HG03103 (cell line): ENCODE data around the gene PTPRT.

Source experiments
- ATAC-seq: cut with Tn5 transposase; IDR thresholded peaks from one replicate; pipeline ENCODE4 v1.9.1; 2021; ENCODE audit warnings: low read depth; ENCODE audit not compliant: unreplicated experiment

The PTPRT gene

DNA sequence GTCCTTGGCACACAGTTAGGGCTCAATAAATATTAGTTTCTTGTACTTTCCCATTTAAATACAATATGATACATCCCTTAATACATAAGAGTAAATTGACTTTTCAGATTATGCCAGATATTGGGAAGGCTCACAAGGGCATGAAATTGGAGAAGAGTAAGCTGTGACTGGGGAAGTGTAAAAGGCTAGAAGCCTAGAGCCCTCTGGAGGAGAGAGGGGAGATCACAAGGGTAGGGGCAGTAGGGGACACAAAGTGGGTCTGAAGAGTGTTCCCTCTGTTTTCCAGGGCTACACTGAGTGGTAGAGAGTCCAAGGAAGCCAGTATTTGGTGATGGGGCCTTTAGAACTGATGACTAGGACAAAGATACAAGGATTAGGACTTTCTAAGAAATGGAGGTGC is 1008.6 kb downstream of the PTPRT start:
- ATAC-seq, result no peak

DNA sequence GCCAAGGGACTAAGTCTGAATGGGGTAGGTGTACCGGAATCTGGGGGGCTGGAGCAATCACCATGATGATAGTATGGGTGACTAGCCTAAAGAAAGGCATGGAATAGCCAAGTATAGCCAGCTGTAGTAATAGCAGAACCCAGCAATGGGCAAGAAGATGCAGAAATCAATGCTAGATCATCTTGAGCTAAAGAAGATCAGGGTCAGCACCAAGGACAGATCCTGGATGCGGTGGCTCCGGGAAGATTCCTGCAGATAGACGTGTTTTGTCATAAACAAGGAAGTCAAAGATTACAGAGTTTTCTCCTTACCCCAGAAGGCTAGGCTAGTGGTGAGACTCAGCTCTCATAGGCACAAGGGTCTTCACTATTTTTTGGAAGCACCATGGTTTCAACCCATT is 1009.9 kb downstream of the PTPRT start:
- no peak for ATAC-seq

DNA sequence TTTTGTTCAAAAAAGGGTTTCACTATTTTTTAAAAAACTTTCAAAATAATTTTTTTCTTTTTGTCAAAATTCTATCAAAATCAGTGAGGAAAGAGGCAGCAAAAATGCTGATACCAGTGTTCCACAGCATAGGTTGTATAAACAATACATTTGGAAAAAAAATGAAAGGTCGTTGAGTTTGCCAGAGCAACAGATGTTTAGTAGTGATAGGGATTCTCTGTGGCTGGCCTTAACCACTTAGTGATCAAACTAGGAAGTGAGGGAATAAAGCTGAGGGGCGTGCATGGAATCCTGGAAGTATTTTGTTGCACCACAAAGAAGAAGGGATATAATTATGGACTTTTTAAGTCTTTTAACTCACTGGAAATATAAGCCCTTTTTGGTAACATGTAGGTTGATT is 1016.3 kb downstream of the PTPRT start:
- ATAC-seq, result no peak

DNA sequence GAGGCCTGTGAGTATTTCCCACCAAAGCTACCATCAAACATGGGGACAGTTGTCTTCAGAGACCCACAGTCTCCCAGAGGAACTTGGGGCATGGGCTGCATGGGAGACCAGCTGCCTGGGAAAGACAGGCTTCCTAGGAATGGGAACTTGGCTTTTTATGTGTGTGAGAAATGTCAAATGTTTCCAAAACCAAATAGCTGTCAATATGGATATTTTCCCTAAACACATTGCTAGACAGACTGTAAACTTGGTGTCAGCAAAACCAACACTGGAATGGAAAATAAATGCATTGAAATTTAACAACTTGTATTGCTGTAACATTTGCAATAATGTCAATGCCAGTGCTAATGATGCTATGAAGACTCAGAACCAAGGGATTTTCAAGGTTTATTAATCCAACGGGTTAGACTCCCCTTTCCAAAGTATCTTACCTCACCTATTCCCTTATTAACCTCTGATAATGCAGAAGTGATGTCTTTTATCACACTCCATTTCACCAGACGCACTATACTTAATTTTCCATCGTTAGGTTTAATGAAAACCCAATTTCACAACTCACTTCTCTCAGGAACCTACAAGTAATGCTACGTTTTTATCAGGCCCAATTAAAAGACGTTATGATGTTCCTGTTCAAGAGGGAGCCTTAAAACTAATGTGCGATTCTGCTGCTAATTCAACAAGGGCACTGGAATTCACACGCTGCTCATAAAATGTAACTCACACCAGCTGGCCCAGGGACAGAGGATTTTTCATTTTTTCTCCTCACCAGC is 1025.4 kb downstream of the PTPRT start:
- ATAC-seq, result no peak

DNA sequence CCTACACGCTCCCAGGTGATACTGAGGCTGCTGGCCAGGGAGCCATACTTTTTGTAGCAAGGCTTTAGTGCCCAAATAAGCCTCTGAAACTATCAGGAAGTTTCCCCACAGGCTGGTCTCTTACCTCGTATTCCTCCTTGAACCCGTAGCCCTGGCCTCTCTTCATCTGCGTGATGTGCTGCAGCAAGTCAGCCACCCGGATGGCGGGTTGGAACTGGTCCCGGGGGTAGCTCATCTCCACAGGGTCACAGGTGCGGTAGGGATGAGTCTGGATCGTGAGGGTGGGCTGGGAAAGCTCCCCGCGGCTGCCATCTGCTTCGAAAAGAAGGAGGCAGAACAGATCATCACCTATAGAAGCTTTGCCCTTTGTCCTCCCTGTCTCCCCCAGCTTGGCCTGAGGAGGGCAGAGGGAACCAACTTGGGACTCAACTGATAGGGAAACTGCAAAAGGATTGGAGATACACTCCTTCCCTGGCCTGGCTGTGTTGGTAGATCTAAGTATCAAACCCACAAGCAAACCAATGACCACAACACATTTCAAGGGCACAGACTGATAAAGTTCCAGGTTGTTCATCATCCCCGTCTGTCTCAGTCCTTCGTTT is 1028.4 kb downstream of the PTPRT start:
- no peak for ATAC-seq

DNA sequence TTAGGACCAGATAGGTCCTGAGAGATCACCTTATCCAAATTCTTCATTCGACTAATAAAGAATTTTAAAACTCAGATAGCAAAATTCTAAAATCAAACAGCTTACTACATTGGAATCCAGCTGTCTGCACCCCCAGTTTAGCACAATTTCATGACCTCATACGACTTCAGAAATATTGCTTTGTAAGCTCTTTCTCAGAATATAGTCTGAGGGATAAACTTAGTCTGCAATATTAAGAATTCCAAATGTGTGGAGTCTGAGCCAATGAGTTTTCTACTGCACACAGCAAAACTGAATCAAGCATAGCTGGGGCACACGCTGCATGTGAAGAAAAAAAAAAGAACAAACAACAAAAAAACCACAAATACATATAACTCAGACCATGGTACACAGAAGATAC is 1029.9 kb downstream of the PTPRT start:
- no peak for ATAC-seq

DNA sequence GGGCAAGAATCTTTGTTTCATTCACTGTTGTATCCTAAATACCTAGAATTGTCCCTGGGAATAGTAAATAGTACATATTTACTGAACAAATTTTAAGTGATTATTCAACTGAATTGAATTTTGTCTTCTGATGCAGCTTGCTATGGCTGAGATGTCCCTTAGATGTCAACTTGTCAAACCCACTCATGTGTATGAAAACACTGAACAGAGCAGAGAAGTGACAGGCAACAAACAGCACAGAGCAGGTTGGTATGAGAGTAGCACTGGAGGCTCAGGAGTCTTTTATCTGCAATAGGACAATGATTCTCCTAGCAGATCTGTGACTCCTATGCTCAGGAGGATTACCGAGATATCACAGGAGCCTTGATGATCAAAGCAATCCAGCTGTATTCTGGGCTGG is 1031.4 kb downstream of the PTPRT start:
- no peak for ATAC-seq

DNA sequence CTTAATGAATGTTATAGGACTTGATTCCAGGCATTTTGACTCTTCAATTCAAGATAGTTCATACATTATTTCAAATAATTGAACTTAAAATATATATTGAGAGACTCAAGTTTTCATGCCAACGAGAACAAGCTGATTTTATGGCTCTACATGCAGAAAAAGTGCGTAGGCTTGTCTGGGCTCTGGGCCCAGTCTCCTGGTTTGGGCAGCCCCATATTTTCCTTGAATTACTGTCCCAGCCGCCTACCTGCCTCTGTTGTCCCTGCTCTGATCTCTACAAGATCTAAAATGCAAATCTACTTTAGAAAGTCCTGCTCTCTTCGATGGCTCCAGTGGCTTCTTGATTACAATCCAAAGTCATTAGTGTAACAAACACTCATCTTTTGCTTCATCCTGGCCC is 1034.1 kb downstream of the PTPRT start:
- no peak for ATAC-seq

DNA sequence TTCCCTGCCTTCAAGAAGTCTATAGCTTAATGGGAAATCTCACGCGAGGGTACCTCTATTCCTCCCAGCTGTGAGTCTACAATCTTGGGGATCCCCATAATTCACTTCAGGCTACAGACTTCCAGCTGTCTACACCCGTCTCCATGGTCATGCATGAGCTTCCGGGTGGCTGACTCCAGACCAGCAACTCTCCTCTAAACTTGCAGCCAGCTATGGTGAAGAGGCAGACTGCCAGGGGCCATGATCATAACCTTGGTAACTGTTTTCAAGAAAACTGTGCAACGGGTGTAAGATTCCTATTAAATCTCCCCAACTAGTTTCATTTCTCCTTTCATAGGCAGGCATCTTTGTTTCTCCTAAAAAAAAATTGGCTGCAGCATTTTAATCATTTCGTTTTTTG is 1037.1 kb downstream of the PTPRT start:
- ATAC-seq, result no peak

DNA sequence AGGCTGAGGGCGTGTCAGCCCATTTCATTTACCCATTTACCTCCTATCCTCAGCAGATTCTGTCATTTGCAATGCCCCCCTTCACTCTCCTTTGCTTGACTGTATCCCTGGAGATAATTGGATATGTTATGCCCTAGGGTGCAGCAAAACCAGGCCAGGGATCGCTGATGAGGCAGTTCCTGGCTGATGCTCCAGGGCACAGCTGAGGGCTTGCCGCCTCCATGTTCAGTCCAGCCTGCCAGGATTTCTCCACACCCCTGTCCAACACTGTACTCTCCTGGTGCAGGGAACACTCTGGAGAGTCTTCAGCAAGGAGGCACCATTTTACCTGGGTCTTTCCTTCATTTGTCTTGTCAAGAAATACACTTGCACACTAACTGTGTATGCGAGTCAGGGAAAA is 1039.5 kb downstream of the PTPRT start:
- no peak for ATAC-seq

DNA sequence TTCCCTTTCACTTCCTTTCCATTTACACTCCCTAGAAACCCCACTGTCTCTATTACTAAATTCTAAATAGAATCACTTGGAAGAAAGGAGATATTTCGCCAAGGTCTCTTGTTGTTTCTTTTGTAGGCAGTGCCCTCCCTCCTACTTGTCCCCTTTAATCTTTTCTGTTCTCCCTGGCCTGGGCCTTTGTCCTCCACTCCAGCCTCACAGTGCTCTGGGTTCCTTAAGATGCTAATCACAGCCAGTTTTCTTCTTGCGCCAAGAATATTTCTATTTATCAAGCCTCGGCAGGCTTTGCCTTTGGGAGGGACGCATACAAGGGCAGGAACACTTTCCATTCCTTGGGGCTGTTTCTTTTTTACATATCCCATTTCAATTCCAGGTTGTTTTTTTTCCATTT is 1051.0 kb downstream of the PTPRT start:
- ATAC-seq, result no peak

DNA sequence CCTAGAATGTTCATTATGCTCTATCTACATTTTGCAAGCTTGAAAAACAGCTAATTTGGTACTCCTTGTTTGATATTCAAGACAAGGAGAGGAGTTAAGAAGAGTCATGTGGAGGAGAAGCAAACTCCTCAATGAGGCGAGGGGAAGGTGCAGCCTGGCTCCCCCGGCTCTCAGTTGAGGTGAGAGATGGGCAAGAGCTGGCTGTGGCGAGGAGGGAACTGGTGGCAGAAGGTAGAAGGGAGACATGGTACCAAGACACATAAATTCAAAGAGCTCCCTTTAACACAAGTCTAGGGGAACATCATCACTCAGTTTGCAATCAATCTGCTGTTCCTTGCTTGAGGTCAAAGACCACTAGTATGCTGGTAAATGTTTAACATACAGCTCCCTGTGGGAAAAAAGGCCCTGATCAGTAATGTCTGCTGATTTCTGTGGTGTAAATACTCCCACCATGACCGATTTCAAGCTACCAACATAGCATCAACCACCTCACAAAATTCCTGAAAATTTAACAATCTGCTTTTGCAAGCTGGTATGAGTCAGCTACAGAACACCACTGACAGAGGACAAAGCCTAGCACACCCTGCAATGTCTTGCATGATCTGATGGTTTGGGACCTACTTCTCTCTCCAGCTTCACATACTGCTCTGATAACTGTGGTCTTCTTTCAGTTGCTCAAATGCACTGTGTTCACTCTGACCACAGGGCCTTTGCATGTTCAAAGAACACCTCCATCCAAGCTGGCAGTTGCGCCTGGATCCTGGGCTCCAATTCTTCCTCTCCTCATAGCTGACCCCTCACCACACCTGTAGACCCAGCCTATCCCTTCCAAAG is 1055.2 kb downstream of the PTPRT start:
- ATAC-seq, result no peak

DNA sequence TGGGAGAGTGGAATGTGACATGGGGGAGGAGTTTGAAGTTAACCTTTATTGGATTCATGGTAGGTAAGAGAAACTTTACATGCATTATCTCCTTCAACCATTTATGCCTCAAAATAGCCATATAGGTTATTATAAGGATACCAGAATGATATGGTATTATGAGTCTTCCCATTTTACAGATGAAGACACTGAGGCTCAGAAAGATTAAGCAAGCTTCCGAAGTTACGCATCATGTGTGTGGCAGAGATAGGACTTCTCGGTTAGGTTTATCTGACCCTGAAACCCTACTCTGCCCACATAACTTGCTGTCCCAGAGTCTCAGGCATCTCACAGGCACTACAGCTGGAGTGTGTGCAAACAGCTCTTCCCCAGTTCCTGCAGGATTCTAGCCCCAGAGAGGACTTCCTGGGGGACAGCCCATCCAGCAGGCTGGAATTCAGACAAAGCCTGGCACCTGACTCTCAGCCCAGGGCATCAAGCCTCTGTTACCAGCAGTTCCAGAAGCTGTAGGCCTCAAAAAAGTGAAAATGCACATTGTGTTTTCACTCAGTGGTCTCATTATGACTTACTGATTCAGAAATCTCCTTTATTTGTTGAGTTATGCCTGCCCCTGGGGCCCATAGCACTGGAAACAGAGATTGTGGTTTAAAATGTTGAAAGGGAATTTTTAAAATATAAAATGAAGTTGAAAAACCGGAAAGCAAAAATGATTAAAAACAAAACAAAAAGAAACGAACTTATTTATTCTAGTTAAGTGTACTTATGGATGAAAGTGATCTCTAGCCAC is 1058.7 kb downstream of the PTPRT start:
- ATAC-seq, result no peak

DNA sequence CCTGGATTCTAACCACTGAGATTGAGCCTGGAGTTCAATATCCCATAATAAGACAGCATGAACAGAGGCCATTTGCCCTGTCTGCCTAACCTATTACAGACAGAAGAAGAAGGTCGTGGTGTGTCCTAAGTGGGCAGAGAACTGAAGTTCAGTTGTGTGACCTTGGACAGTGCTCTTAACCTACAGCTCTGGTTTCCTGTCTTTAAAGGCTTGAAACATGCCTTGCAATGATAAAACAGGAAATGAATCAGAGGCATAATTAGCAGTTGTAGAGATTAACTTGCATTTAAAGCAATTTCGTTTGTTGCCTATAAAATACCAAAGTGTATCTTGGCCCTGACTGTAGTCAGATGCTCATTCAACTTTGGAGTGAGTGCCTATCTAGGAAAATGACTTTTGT is 1064.3 kb downstream of the PTPRT start:
- ATAC-seq, result no peak

DNA sequence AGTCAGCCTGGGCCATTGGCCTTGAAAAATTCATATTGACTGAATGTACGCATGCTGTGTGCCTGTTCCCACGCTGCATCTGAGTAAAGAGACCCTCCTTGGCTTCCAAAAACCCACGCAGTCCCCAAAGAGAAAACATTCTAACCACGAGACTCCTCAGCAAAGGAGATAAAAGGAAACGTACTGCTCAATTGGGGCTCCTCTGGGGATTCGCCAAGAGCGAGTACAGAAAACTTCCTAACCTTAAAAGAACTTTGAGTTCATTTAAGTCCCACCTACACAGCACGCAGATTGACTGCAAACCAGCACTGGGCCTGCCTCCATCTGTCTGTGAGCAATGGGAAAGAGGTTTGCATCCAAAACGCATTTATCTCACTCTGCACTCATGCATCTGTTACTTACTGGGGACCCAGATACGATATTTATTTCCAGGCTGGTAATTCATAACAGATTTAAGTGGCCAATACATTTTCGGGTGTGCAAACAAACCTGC is 1065.7 kb downstream of the PTPRT start:
- no peak for ATAC-seq

DNA sequence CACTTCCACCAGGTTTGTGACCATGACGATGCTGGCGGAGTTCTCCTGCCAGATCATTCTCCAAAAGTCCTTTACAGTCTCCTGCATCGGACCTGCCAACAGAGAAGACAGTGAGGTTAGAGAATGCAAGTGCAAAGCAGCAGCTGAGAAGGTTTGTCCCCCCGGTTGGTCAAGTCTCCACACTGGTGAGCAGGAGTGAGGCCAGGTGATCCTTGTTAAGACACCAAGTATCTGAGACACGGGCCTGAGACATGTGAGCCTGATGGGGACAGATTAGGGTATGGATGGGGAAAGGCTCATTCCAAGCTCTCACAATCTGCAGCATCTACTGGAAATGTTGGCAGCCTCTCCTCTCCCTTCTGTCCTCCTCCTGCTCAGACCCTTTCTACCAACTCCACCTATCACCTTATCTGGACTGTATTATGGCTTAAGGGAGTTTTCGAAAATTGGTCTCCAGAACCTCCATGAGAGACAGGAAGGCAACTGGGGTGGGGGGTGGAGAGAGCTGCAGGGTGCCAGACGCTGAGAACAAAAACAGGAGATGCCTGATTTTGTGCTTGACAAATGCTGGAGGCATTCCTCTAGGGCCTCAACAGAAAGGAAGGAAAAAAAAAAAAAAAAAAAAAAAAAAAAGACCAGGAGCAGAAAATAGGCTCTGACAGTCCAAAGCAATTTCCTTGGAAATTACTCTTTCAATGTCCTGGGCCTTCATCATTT is 1071.1 kb downstream of the PTPRT start:
- no peak for ATAC-seq

DNA sequence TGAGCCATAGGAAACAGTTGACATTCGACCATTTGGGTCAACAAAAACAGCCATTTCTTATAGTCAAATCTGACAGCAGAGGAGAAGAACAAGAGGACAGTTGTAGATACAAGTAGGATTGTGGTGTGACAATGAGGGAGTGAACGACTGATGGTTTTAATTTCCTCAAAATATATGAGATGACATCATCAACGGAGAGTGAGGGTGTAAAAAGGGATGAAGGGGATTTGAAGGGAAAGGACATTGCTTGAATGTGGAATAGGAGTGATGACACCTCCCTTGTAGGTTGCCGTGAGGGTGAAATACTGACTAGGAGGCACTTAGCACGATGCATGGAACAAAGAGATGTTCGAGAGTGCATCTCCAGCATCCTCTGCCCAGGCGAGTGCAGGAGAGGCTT is 1071.7 kb downstream of the PTPRT start:
- ATAC-seq, result no peak

DNA sequence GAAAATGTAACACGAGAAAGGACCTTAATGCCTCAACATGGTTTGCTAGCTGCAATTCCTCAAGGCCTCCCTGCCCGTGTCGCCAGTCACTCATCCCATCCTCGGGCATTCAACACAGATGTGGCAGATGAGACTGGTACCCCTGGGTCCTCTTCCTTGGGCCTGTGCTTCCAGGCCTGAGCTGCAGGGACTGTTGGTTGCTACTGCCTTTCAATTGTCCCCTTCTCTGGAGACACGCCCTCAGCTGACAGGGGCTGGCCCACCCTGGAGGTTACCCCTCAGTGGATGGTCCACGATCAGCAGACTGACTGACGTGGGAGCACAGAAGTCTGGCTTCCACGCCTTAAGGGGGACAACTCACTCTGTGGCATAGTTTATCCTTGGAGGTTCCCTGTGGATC is 1076.5 kb downstream of the PTPRT start:
- ATAC-seq, result no peak

DNA sequence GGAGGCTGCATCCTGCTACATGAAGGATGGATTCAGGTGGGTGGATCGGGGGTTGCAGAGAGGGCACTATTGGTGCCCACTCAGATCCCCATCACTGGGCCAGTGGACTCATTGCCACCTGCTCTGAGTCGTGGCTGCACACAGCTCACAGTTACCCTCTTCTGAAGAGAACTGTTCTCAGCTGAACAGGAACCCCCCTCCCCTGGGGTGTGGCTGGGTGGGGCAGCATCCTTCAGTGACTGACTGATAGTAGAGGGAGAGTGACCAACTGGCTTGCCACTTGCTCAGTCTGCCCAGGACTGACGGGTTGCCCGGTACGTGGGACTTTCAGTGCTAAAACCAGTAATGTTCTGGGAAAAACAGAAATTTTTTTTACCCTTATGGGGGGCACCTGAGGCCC is 1077.5 kb downstream of the PTPRT start:
- no peak for ATAC-seq

DNA sequence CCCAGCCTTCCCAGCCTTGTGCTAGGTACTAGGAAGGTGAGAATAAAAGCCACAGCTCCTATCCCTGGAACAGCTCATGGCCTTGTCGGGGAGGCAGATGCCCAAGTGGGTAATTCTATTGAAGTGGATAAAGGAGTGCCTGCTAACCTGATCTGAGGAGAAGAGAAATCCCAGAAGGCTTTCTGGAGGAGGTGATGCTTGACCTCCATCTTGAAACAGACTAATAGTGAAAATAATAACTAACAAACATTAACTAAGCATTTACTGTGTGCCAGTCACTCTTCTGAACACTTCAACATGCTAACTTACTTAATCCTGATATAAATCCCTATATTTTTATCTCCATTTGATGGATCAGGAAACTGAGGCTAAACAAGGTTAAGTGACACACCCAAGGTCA is 1078.4 kb downstream of the PTPRT start:
- no peak for ATAC-seq
